IMR-90 (cell line): ENCODE measurements around the gene EAF2.

ENCODE experiments used
- BHLHE40 ChIP-seq: fragments of 150-350 bp; IDR thresholded peaks from 2 replicates; pipeline ENCODE4 v1.6.1; 2016; ENCODE audit warnings: mild to moderate bottlenecking, low read depth, low read length
- CEBPB ChIP-seq: IDR thresholded peaks from 2 replicates; pipeline ENCODE4 v1.6.1; 2012; ENCODE audit warnings: low read depth, low read length, improper control_type of control experiment
- CHD1 ChIP-seq: IDR thresholded peaks from 2 replicates; pipeline ENCODE4 v1.6.1; 2012; ENCODE audit warnings: low read depth, low read length, improper control_type of control experiment
- CTCF ChIP-seq: conservative IDR thresholded peaks from 2 replicates; pipeline ENCODE4 v1.5.1; 2012; ENCODE audit warnings: mild to moderate bottlenecking, low read depth, low read length, improper control_type of control experiment
- ELK1 ChIP-seq: fragments of 150-350 bp; IDR thresholded peaks from 2 replicates; pipeline ENCODE4 v1.6.1; 2016; ENCODE audit warnings: low read depth, mild to moderate bottlenecking, low read length, moderate library complexity, borderline replicate concordance
- FOS ChIP-seq: fragments of 150-350 bp; IDR thresholded peaks from 2 replicates; pipeline ENCODE4 v1.6.1; 2016; ENCODE audit warnings: low read depth, low read length
- MAFK ChIP-seq: IDR thresholded peaks from 2 replicates; pipeline ENCODE4 v1.6.1; 2012; ENCODE audit warnings: low read depth, low read length, improper control_type of control experiment
- MAZ ChIP-seq: IDR thresholded peaks from 2 replicates; pipeline ENCODE4 v1.6.1; 2012; ENCODE audit warnings: low read depth, mild to moderate bottlenecking, low read length, improper control_type of control experiment, moderate library complexity, borderline replicate concordance
- MXI1 ChIP-seq: IDR thresholded peaks from 2 replicates; pipeline ENCODE4 v1.6.1; 2012; ENCODE audit warnings: low read depth, mild to moderate bottlenecking, low read length, moderate library complexity, borderline replicate concordance
- POLR2A ChIP-seq: IDR thresholded peaks from 2 replicates; pipeline ENCODE4 v1.6.1; 2012; ENCODE audit warnings: mild to moderate bottlenecking, low read depth, low read length
- RAD21 ChIP-seq: IDR thresholded peaks from 2 replicates; pipeline ENCODE4 v1.6.1; 2012; ENCODE audit warnings: low read length, improper control_type of control experiment
- RFX5 ChIP-seq: IDR thresholded peaks from 2 replicates; pipeline ENCODE4 v1.8.0; 2012; ENCODE audit warnings: low read depth, mild to moderate bottlenecking, low read length, moderate library complexity

- TF ChIP-seq CTCF (no peak), POLR2A (no peak), MAFK (no peak), BHLHE40 (no peak), MXI1 (no peak), MAZ (no peak), FOS (no peak), ELK1 (no peak), CEBPB (no peak), CHD1 (no peak), RAD21 (no peak), RFX5 (no peak)
Observed at GRCh38 chr3:121895121-121895520, 60.1 kb downstream of the EAF2 start.
